Immature natural killer cell (primary cell): ENCODE results near the gene HMGCL. TPM values are rescaled to one million over a fixed set of nuclear protein-coding genes. Genes with fewer than 3 reads are reported as not detected.
"Not testable (repeated sequence)": the region's sequence is repeated elsewhere in the genome, so short reads cannot be mapped to it uniquely, and the experiment has no call there.

Source experiments
- DNase-seq, 3 donors: peaks; one replicate each; pipeline ENCODE4 v3.0.0; 2022; ENCODE audit warnings: mixed read lengths in 1 of 3
- H3K27ac Mint-ChIP-seq, 6 donors: one replicate each; pipeline ENCODE4 v1.8.0; 2020; ENCODE audit warnings: mixed read lengths in 6 of 6, mild to moderate bottlenecking in 5 of 6, inconsistent platforms in 4 of 6, moderate library complexity in 3 of 6
- H3K27me3 Mint-ChIP-seq, 3 donors: one replicate each; pipeline ENCODE4 v1.8.0; 2020 to 2021; ENCODE audit warnings: low read depth in 3 of 3, mild to moderate bottlenecking in 3 of 3, mixed read lengths in 3 of 3, moderate library complexity in 3 of 3, inconsistent platforms in 1 of 3
- H3K36me3 Mint-ChIP-seq, 3 donors: one replicate each; pipeline ENCODE4 v1.8.0; 2020; ENCODE audit warnings: mixed read lengths in 3 of 3, inconsistent platforms in 2 of 3, mild to moderate bottlenecking in 2 of 3
- H3K4me1 Mint-ChIP-seq, 2 donors: one replicate each; pipeline ENCODE4 v1.8.0; 2020; ENCODE audit warnings: inconsistent platforms in 2 of 2, mild to moderate bottlenecking in 2 of 2, mixed read lengths in 2 of 2, moderate library complexity in 1 of 2
- H3K4me3 Mint-ChIP-seq, 5 donors: one replicate each; pipeline ENCODE4 v1.8.0; 2020; ENCODE audit warnings: mild to moderate bottlenecking in 5 of 5, mixed read lengths in 5 of 5, inconsistent platforms in 3 of 5, moderate library complexity in 3 of 5
- H3K9me3 Mint-ChIP-seq, 6 donors: one replicate each; pipeline ENCODE4 v1.8.0; 2020; ENCODE audit warnings: mild to moderate bottlenecking in 6 of 6, mixed read lengths in 6 of 6, inconsistent platforms in 4 of 6, moderate library complexity in 3 of 6
- polyA plus RNA-seq, 3 donors: library from polyadenylated mRNA; unstranded; fragments of 300-500 nt; fragmentation: Illumina TruSeq; gene quantifications; one replicate each; pipeline ENCODE4 v1.2.3, GENCODE V29; 2021

The HMGCL gene
- polyA plus RNA-seq, 3 donors from 2014 or later: 32.8 to 57.9 (median 36.2) TPM

- peaks cover 0 to 2% (median 0%) of the 10 kb centered on the region in 3 donors for H3K27me3 Mint-ChIP-seq
- H3K4me3 Mint-ChIP-seq: no peak overlapping the region
- DNase-seq: no peak
- H3K9me3 Mint-ChIP-seq: no peaks in the 10 kb centered on the region
- no peaks in the 10 kb centered on the region for H3K4me1 Mint-ChIP-seq
- peaks cover 24 to 35% (median 34%) of the 10 kb centered on the region in 3 donors for H3K36me3 Mint-ChIP-seq
- H3K27ac Mint-ChIP-seq: no peak overlapping the region
These were observed 23.7 kb upstream of the HMGCL start for GRCh38 chr1:23848673-23849616.

- not testable (repeated sequence) for DNase-seq, H3K4me1 Mint-ChIP-seq, H3K27ac Mint-ChIP-seq, H3K4me3 Mint-ChIP-seq, H3K27me3 Mint-ChIP-seq, H3K9me3 Mint-ChIP-seq
- H3K36me3 Mint-ChIP-seq: peaks cover 24 to 37% (median 34%) of the 10 kb centered on the region in 3 donors
These were observed 22.4 kb upstream of the HMGCL start for GRCh38 chr1:23847482-23848095.

GRCh38 chr1:23845163-23845562, 19.9 kb upstream of the HMGCL start:
- Mint-ChIP-seq H3K27ac (no peak overlapping the region), H3K4me3 (no peak overlapping the region), H3K9me3 (no peaks in the 10 kb centered on the region), H3K27me3 (peaks cover 0 to 2% (median 0%) of the 10 kb centered on the region in 3 donors), H3K4me1 (no peaks in the 10 kb centered on the region), H3K36me3 (peaks cover 24 to 33% (median 30%) of the 10 kb centered on the region in 3 donors)
- no peak for DNase-seq

- H3K4me3 Mint-ChIP-seq: no peak overlapping the region
- no peaks in the 10 kb centered on the region for H3K9me3 Mint-ChIP-seq
- H3K27ac Mint-ChIP-seq: no peak overlapping the region
- peaks cover under 1 to 1% of the 10 kb centered on the region in 2 donors for H3K4me1 Mint-ChIP-seq
- peaks cover 0 to 2% (median 0%) of the 10 kb centered on the region in 3 donors for H3K27me3 Mint-ChIP-seq
- no peak for DNase-seq
- peaks cover 24 to 31% (median 26%) of the 10 kb centered on the region in 3 donors for H3K36me3 Mint-ChIP-seq
These were observed 18.4 kb upstream of the HMGCL start for GRCh38 chr1:23843644-23844043.

- Mint-ChIP-seq H3K4me3 (peak overlapping the region; percentile 71 to 82 (median 79)), H3K27ac (peak overlapping the region in 2 of 6 donors; percentile 37 to 66), H3K4me1 (peaks cover 11 to 14% of the 10 kb centered on the region in 2 donors), H3K36me3 (no peaks in the 10 kb centered on the region), H3K27me3 (peaks cover 0 to 3% (median 0%) of the 10 kb centered on the region in 3 donors), H3K9me3 (no peaks in the 10 kb centered on the region)
- peak; percentile 65 to 77 (median 65) for DNase-seq
These were observed 13.2 kb upstream of the HMGCL start for GRCh38 chr1:23838401-23838866.

GRCh38 chr1:23837908-23838307, 12.7 kb upstream of the HMGCL start:
- peak overlapping the region in 1 of 6 donors; percentile 66 for H3K27ac Mint-ChIP-seq
- DNase-seq: no peak

GRCh38 chr1:23836037-23836436, 10.8 kb upstream of the HMGCL start:
- H3K9me3 Mint-ChIP-seq: no peaks in the 10 kb centered on the region
- H3K27ac Mint-ChIP-seq: no peak overlapping the region
- peaks cover 11 to 14% of the 10 kb centered on the region in 2 donors for H3K4me1 Mint-ChIP-seq
- no peaks in the 10 kb centered on the region for H3K36me3 Mint-ChIP-seq
- DNase-seq: no peak
- H3K27me3 Mint-ChIP-seq: peaks cover 0 to 3% (median 0%) of the 10 kb centered on the region in 3 donors
- H3K4me3 Mint-ChIP-seq: no peak overlapping the region

More at GRCh38 chr1:23837908-23838307, 12.7 kb upstream of the HMGCL start:
- Mint-ChIP-seq H3K4me1 (peaks cover 11 to 14% of the 10 kb centered on the region in 2 donors), H3K36me3 (no peaks in the 10 kb centered on the region), H3K4me3 (peak overlapping the region; percentile 71 to 82 (median 79)), H3K27me3 (peaks cover 0 to 3% (median 0%) of the 10 kb centered on the region in 3 donors), H3K9me3 (no peaks in the 10 kb centered on the region)

GRCh38 chr1:23834156-23834555, 8.9 kb upstream of the HMGCL start:
- H3K27ac Mint-ChIP-seq, H3K4me3 Mint-ChIP-seq, H3K36me3 Mint-ChIP-seq, H3K9me3 Mint-ChIP-seq, DNase-seq, H3K27me3 Mint-ChIP-seq: not testable (repeated sequence)
- H3K4me1 Mint-ChIP-seq: peaks cover 11 to 14% of the 10 kb centered on the region in 2 donors

- Mint-ChIP-seq H3K4me1 (peaks cover 19 to 29% of the 10 kb centered on the region in 2 donors), H3K9me3 (no peaks in the 10 kb centered on the region), H3K27ac (peak overlapping the region in 1 of 6 donors; percentile 2), H3K36me3 (no peaks in the 10 kb centered on the region), H3K4me3 (peak overlapping the region in 1 of 5 donors; percentile 22), H3K27me3 (peaks cover 4 to 11% (median 6%) of the 10 kb centered on the region in 3 donors)
- no peak for DNase-seq
These were observed 2.5 kb upstream of the HMGCL start for GRCh38 chr1:23827717-23828116.

GRCh38 chr1:23826590-23826989, 1.4 kb upstream of the HMGCL start:
- Mint-ChIP-seq H3K4me3 (peak overlapping the region; percentile 49 to 96 (median 60)), H3K27me3 (peaks cover 4 to 11% (median 6%) of the 10 kb centered on the region in 3 donors), H3K4me1 (peaks cover 19 to 29% of the 10 kb centered on the region in 2 donors)
- not testable (repeated sequence) for H3K36me3 Mint-ChIP-seq, H3K9me3 Mint-ChIP-seq, H3K27ac Mint-ChIP-seq, DNase-seq

GRCh38 chr1:23825762-23826522, 713 bp upstream of the HMGCL start:
- Mint-ChIP-seq H3K27me3 (peaks cover 4 to 11% (median 6%) of the 10 kb centered on the region in 3 donors), H3K4me1 (peaks cover 19 to 29% of the 10 kb centered on the region in 2 donors), H3K27ac (peak overlapping the region; percentile 92 to 98 (median 96)), H3K4me3 (peak overlapping the region; percentile 94 to 96 (median 95)), H3K36me3 (no peaks in the 10 kb centered on the region), H3K9me3 (no peaks in the 10 kb centered on the region)
- peak in 1 of 3 donors; percentile 19 for DNase-seq

GRCh38 chr1:23824711-23825075, 536 bp downstream of the HMGCL start:
- Mint-ChIP-seq H3K9me3 (no peaks in the 10 kb centered on the region), H3K4me3 (peak overlapping the region; percentile 94 to 96 (median 95)), H3K36me3 (no peaks in the 10 kb centered on the region), H3K27ac (peak overlapping the region; percentile 92 to 98 (median 96)), H3K27me3 (peaks cover 4 to 11% (median 6%) of the 10 kb centered on the region in 3 donors), H3K4me1 (peaks cover 19 to 29% of the 10 kb centered on the region in 2 donors)
- no peak for DNase-seq

GRCh38 chr1:23823767-23824166, 1.5 kb downstream of the HMGCL start:
- Mint-ChIP-seq H3K27ac (peak overlapping the region; percentile 72 to 98 (median 96)), H3K4me3 (peak overlapping the region; percentile 62 to 95 (median 95)), H3K9me3 (no peaks in the 10 kb centered on the region), H3K36me3 (no peaks in the 10 kb centered on the region), H3K4me1 (peaks cover 19 to 29% of the 10 kb centered on the region in 2 donors), H3K27me3 (peaks cover 4 to 11% (median 6%) of the 10 kb centered on the region in 3 donors)
- DNase-seq: no peak
